ENCODE results near the gene TRPC4.

Gene TRPC4

GRCh38 chr13:37869756-37870488 lies at the start of gene TRPC4:
TRPC4 (minus strand) TSS chr13:37869772; CDS start chr13:37783333, 86,439 bp downstream.
- H3F3A ChIP-seq (ENCODE audit: low read depth), result no peaks in the 10 kb centered on the region
- H3K4me1 ChIP-seq (ENCODE audit: insufficient read depth, low read length, poor library complexity, severe bottlenecking), result no peaks in the 10 kb centered on the region
- no peaks in the 10 kb centered on the region for H3K36me3 ChIP-seq (ENCODE audit: insufficient read depth, low read length)
- no peaks in the 10 kb centered on the region for H3K27me3 ChIP-seq (ENCODE audit: insufficient read depth, low read length, poor library complexity, severe bottlenecking)
- no peak within 1 kb of the TSS for H3K4me2 ChIP-seq (ENCODE audit: low read depth, low read length, poor library complexity, severe bottlenecking)
- H3K79me2 ChIP-seq (ENCODE audit: insufficient read depth, low read length), result no peaks in the 10 kb centered on the region
- no peak within 1 kb of the TSS for H3K9ac ChIP-seq (ENCODE audit: low read depth, low read length, poor library complexity, severe bottlenecking)
- TF ChIP-seq CTCF (conservative IDR thresholded peaks at IDR 0.05; ENCODE audit: low read length) (no peak), EZH2phosphoT487 (IDR thresholded peaks at IDR 0.05; ENCODE audit: borderline replicate concordance) (no peak)
- H3K9me2 ChIP-seq (replicated peaks; ENCODE audit: low read depth, low read length), result no peaks in the 10 kb centered on the region
- H4K20me1 ChIP-seq (ENCODE audit: insufficient read depth, low read length, poor library complexity, severe bottlenecking), result no peaks in the 10 kb centered on the region
- H3K4me3 ChIP-seq (ENCODE audit: low read length, poor library complexity, severe bottlenecking), result no peak within 1 kb of the TSS
- H2AFZ ChIP-seq (ENCODE audit: low read length), result no peak within 1 kb of the TSS
- H3K9me3 ChIP-seq (ENCODE audit: insufficient read depth, low read depth, low read length), result no peaks in the 10 kb centered on the region

DNA sequence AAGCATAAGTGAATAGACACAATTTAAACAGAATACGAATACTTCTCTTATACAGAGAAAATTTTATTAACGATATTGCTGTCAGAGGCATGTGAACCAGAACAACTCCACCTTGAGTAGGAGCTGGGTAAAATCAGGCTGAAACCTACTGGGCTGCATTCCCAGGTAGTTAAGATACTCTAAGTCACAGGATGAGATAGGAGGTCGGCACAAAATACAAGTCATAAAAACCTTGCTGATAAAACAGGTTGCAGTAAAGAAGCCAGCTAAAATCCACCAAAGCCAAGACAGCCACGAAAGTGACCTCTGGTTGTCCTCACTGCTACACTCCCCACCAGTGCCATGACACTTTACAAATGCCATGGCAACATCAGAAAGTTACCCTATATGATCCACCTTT lies 49.2 kb upstream of the TRPC4 start:
- Histone ChIP-seq H3K9me2 (replicated peaks; ENCODE audit: low read depth, low read length) (no peaks in the 10 kb centered on the region), H3K4me1 (ENCODE audit: insufficient read depth, low read length, poor library complexity, severe bottlenecking) (no peaks in the 10 kb centered on the region), H2AFZ (ENCODE audit: low read length) (no peak overlapping the region), H3K4me3 (ENCODE audit: low read length, poor library complexity, severe bottlenecking) (no peak overlapping the region), H3K27me3 (ENCODE audit: insufficient read depth, low read length, poor library complexity, severe bottlenecking) (no peaks in the 10 kb centered on the region), H3K36me3 (ENCODE audit: insufficient read depth, low read length) (no peaks in the 10 kb centered on the region), H3K9me3 (ENCODE audit: insufficient read depth, low read depth, low read length) (no peaks in the 10 kb centered on the region), H3K79me2 (ENCODE audit: insufficient read depth, low read length) (no peaks in the 10 kb centered on the region), H3K4me2 (ENCODE audit: low read depth, low read length, poor library complexity, severe bottlenecking) (no peak overlapping the region), H3F3A (ENCODE audit: low read depth) (no peaks in the 10 kb centered on the region), H4K20me1 (ENCODE audit: insufficient read depth, low read length, poor library complexity, severe bottlenecking) (no peaks in the 10 kb centered on the region), H3K9ac (ENCODE audit: low read depth, low read length, poor library complexity, severe bottlenecking) (no peak overlapping the region)
- TF ChIP-seq EZH2phosphoT487 (IDR thresholded peaks at IDR 0.05; ENCODE audit: borderline replicate concordance), result no peak
- TF ChIP-seq CTCF (conservative IDR thresholded peaks at IDR 0.05; ENCODE audit: low read length), result no peak

DNA sequence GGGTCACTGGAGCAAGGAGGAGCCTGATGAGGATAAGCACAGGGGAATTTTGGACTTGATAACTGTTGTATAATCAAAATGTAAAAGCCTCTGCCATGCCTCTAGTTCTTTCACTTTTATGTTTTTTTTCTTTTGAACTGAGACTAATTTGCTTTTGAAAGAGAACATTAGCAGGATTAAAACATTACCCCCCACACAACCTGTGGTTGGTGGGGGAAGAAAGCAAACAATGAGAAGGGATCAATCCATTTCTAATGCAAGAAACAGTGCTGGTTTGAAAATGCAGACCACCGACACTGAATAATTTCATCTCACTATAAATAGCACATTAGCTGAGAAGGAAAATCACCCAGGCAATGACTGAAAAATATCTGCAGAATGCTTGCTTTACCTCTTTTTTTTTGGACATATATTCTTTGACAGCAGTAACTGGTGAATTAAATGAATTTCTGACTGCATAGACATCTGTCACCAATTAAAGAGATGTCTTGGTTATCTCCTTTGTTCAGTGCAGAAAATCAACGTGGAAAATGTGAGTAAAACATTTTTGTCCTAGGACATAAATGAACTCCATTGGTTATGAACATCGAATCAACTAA lies 48.6 kb upstream of the TRPC4 start:
- no peaks in the 10 kb centered on the region for H3K36me3 ChIP-seq (ENCODE audit: insufficient read depth, low read length)
- H3K4me3 ChIP-seq (ENCODE audit: low read length, poor library complexity, severe bottlenecking), result no peak overlapping the region

More for the DNA sequence above, 48.6 kb upstream of the TRPC4 start:
- Histone ChIP-seq H3K9me3 (ENCODE audit: insufficient read depth, low read depth, low read length) (no peaks in the 10 kb centered on the region), H3K27me3 (ENCODE audit: insufficient read depth, low read length, poor library complexity, severe bottlenecking) (no peaks in the 10 kb centered on the region), H3K79me2 (ENCODE audit: insufficient read depth, low read length) (no peaks in the 10 kb centered on the region), H3K4me1 (ENCODE audit: insufficient read depth, low read length, poor library complexity, severe bottlenecking) (no peaks in the 10 kb centered on the region), H3K9ac (ENCODE audit: low read depth, low read length, poor library complexity, severe bottlenecking) (no peak overlapping the region), H3F3A (ENCODE audit: low read depth) (no peaks in the 10 kb centered on the region), H4K20me1 (ENCODE audit: insufficient read depth, low read length, poor library complexity, severe bottlenecking) (no peaks in the 10 kb centered on the region), H3K9me2 (replicated peaks; ENCODE audit: low read depth, low read length) (no peaks in the 10 kb centered on the region), H2AFZ (ENCODE audit: low read length) (no peak overlapping the region), H3K4me2 (ENCODE audit: low read depth, low read length, poor library complexity, severe bottlenecking) (no peak overlapping the region)
- TF ChIP-seq CTCF (conservative IDR thresholded peaks at IDR 0.05; ENCODE audit: low read length), result no peak
- TF ChIP-seq EZH2phosphoT487 (IDR thresholded peaks at IDR 0.05; ENCODE audit: borderline replicate concordance), result no peak
